HG03354 (cell line): ENCODE measurements around the gene TUBGCP2.
"Not testable (repeated sequence)": the region's sequence is repeated elsewhere in the genome, so short reads cannot be mapped to it uniquely, and the experiment has no call there.

ENCODE experiments used
- ATAC-seq: cut with Tn5 transposase; IDR thresholded peaks from one replicate; pipeline ENCODE4 v1.9.1; 2021; ENCODE audit warnings: mild to moderate bottlenecking; ENCODE audit not compliant: unreplicated experiment, poor library complexity, severe bottlenecking

The TUBGCP2 gene

GRCh38 chr10:133326745-133327650, 18.3 kb upstream of the TUBGCP2 start:
- ATAC-seq, result no peak

GRCh38 chr10:133326223-133326551, 17.5 kb upstream of the TUBGCP2 start:
- no peak for ATAC-seq

- ATAC-seq, result no peak
Observed at GRCh38 chr10:133325440-133326222, 17.0 kb upstream of the TUBGCP2 start.

GRCh38 chr10:133324857-133325260, 16.2 kb upstream of the TUBGCP2 start:
- no peak for ATAC-seq

- peak; percentile 80 for ATAC-seq
Observed at GRCh38 chr10:133324198-133324792, 15.6 kb upstream of the TUBGCP2 start.

- not testable (repeated sequence) for ATAC-seq
Observed at GRCh38 chr10:133322064-133322709, 13.5 kb upstream of the TUBGCP2 start.

GRCh38 chr10:133320852-133321422, 12.3 kb upstream of the TUBGCP2 start:
- ATAC-seq, result not testable (repeated sequence)

GRCh38 chr10:133318494-133319127, 9.9 kb upstream of the TUBGCP2 start:
- peak; percentile 91 for ATAC-seq

- no peak for ATAC-seq
Observed at GRCh38 chr10:133316732-133317131, 8.1 kb upstream of the TUBGCP2 start.

GRCh38 chr10:133316266-133316665, 7.6 kb upstream of the TUBGCP2 start:
- ATAC-seq, result no peak

GRCh38 chr10:133315847-133316246, 7.2 kb upstream of the TUBGCP2 start:
- ATAC-seq, result no peak

- no peak for ATAC-seq
Observed at GRCh38 chr10:133314911-133315310, 6.2 kb upstream of the TUBGCP2 start.

GRCh38 chr10:133313192-133313591, 4.5 kb upstream of the TUBGCP2 start:
- ATAC-seq, result no peak

- no peak for ATAC-seq
Observed at GRCh38 chr10:133312769-133313145, 4.1 kb upstream of the TUBGCP2 start.

GRCh38 chr10:133312016-133312768, 3.5 kb upstream of the TUBGCP2 start:
- ATAC-seq, result no peak

GRCh38 chr10:133311570-133311969, 2.9 kb upstream of the TUBGCP2 start:
- ATAC-seq, result no peak

- no peak for ATAC-seq
Observed at GRCh38 chr10:133310789-133311188, 2.1 kb upstream of the TUBGCP2 start.

GRCh38 chr10:133310399-133310755, 1.7 kb upstream of the TUBGCP2 start:
- ATAC-seq, result no peak
